ENCODE measurements around the gene SYT1. TPM values are rescaled to one million over a fixed set of nuclear protein-coding genes. Genes with fewer than 3 reads are reported as not detected.

SYT1 gene
- total and polyA plus RNA-seq, 2 experiments from 2014 or later = 48.7 to 51.7 TPM

DNA sequence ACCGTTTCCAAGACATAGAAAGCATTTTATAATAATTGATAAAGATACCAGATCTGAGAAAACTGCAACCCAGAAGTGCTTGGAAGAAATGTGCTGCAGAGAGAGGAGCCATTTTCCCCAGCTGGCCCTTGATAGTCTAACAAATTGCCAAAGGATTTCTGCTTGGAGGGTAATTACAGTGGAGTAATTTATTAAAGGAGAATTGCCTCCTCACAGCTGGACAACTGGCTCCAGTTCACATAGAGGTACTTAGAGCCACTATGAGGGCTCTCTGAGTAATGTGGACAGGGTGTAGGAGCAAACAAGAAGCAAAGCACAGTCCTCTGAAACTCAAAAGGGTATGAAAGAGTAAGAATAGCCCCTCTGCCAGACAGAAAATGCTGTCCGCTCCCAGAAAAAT, 335.6 kb downstream of the SYT1 start:
- no peak for DNase-seq (ENCODE audit: low spot score)
- no peaks in the 10 kb centered on the region for H3K79me2 ChIP-seq (replicated peaks; ENCODE audit: insufficient read depth)
- peaks cover 11% of the 10 kb centered on the region; the same call in 1 of the 2 replicates for H3K4me1 ChIP-seq (ENCODE audit: insufficient read depth)
- H4K20me1 ChIP-seq (replicated peaks; ENCODE audit: insufficient read depth) = no peaks in the 10 kb centered on the region
- H3K9me2 ChIP-seq (ENCODE audit: insufficient read depth) = no peaks in the 10 kb centered on the region
- no peaks in the 10 kb centered on the region for H3K36me3 ChIP-seq (ENCODE audit: insufficient read depth)
- no peak for TF ChIP-seq JUNB (IDR thresholded peaks at IDR 0.05; ENCODE audit: unreplicated experiment)
- no peak for TF ChIP-seq CREB1 (CRISPR knock-in tag; IDR thresholded peaks at IDR 0.05; ENCODE audit: low read depth)
- no peak for TF ChIP-seq EZH2phosphoT487 (IDR thresholded peaks at IDR 0.05; ENCODE audit: unreplicated experiment)
- TF ChIP-seq, protein P1, sequence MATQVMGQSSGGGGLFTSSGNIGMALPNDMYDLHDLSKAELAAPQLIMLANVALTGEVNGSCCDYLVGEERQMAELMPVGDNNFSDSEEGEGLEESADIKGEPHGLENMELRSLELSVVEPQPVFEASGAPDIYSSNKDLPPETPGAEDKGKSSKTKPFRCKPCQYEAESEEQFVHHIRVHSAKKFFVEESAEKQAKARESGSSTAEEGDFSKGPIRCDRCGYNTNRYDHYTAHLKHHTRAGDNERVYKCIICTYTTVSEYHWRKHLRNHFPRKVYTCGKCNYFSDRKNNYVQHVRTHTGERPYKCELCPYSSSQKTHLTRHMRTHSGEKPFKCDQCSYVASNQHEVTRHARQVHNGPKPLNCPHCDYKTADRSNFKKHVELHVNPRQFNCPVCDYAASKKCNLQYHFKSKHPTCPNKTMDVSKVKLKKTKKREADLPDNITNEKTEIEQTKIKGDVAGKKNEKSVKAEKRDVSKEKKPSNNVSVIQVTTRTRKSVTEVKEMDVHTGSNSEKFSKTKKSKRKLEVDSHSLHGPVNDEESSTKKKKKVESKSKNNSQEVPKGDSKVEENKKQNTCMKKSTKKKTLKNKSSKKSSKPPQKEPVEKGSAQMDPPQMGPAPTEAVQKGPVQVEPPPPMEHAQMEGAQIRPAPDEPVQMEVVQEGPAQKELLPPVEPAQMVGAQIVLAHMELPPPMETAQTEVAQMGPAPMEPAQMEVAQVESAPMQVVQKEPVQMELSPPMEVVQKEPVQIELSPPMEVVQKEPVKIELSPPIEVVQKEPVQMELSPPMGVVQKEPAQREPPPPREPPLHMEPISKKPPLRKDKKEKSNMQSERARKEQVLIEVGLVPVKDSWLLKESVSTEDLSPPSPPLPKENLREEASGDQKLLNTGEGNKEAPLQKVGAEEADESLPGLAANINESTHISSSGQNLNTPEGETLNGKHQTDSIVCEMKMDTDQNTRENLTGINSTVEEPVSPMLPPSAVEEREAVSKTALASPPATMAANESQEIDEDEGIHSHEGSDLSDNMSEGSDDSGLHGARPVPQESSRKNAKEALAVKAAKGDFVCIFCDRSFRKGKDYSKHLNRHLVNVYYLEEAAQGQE (IDR thresholded peaks at IDR 0.05; ENCODE audit: unreplicated experiment) = no peak
- no peak for TF ChIP-seq ZNF114 (CRISPR knock-in tag; IDR thresholded peaks at IDR 0.05)
- TF ChIP-seq, protein P2, sequence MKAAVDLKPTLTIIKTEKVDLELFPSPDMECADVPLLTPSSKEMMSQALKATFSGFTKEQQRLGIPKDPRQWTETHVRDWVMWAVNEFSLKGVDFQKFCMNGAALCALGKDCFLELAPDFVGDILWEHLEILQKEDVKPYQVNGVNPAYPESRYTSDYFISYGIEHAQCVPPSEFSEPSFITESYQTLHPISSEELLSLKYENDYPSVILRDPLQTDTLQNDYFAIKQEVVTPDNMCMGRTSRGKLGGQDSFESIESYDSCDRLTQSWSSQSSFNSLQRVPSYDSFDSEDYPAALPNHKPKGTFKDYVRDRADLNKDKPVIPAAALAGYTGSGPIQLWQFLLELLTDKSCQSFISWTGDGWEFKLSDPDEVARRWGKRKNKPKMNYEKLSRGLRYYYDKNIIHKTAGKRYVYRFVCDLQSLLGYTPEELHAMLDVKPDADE (IDR thresholded peaks at IDR 0.05) = no peak
- TF ChIP-seq ZNF331 (CRISPR knock-in tag; IDR thresholded peaks at IDR 0.05; ENCODE audit: low read depth) = no peak
- no peak for TF ChIP-seq POLR2AphosphoS5 (IDR thresholded peaks at IDR 0.05; ENCODE audit: low read depth)
- TF ChIP-seq, protein P3, sequence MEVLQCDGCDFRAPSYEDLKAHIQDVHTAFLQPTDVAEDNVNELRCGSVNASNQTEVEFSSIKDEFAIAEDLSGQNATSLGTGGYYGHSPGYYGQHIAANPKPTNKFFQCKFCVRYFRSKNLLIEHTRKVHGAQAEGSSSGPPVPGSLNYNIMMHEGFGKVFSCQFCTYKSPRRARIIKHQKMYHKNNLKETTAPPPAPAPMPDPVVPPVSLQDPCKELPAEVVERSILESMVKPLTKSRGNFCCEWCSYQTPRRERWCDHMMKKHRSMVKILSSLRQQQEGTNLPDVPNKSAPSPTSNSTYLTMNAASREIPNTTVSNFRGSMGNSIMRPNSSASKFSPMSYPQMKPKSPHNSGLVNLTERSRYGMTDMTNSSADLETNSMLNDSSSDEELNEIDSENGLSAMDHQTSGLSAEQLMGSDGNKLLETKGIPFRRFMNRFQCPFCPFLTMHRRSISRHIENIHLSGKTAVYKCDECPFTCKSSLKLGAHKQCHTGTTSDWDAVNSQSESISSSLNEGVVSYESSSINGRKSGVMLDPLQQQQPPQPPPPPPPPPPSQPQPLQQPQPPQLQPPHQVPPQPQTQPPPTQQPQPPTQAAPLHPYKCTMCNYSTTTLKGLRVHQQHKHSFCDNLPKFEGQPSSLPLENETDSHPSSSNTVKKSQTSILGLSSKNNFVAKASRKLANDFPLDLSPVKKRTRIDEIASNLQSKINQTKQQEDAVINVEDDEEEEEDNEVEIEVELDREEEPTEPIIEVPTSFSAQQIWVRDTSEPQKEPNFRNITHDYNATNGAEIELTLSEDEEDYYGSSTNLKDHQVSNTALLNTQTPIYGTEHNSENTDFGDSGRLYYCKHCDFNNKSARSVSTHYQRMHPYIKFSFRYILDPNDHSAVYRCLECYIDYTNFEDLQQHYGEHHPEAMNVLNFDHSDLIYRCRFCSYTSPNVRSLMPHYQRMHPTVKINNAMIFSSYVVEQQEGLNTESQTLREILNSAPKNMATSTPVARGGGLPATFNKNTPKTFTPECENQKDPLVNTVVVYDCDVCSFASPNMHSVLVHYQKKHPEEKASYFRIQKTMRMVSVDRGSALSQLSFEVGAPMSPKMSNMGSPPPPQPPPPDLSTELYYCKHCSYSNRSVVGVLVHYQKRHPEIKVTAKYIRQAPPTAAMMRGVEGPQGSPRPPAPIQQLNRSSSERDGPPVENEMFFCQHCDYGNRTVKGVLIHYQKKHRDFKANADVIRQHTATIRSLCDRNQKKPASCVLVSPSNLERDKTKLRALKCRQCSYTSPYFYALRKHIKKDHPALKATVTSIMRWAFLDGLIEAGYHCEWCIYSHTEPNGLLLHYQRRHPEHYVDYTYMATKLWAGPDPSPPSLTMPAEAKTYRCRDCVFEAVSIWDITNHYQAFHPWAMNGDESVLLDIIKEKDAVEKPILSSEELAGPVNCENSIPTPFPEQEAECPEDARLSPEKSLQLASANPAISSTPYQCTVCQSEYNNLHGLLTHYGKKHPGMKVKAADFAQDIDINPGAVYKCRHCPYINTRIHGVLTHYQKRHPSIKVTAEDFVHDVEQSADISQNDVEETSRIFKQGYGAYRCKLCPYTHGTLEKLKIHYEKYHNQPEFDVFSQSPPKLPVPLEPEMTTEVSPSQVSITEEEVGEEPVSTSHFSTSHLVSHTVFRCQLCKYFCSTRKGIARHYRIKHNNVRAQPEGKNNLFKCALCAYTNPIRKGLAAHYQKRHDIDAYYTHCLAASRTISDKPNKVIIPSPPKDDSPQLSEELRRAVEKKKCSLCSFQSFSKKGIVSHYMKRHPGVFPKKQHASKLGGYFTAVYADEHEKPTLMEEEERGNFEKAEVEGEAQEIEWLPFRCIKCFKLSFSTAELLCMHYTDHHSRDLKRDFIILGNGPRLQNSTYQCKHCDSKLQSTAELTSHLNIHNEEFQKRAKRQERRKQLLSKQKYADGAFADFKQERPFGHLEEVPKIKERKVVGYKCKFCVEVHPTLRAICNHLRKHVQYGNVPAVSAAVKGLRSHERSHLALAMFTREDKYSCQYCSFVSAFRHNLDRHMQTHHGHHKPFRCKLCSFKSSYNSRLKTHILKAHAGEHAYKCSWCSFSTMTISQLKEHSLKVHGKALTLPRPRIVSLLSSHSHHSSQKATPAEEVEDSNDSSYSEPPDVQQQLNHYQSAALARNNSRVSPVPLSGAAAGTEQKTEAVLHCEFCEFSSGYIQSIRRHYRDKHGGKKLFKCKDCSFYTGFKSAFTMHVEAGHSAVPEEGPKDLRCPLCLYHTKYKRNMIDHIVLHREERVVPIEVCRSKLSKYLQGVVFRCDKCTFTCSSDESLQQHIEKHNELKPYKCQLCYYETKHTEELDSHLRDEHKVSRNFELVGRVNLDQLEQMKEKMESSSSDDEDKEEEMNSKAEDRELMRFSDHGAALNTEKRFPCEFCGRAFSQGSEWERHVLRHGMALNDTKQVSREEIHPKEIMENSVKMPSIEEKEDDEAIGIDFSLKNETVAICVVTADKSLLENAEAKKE (CRISPR knock-in tag; IDR thresholded peaks at IDR 0.05) = no peak
- TF ChIP-seq STAT1 (IDR thresholded peaks at IDR 0.05; ENCODE audit: unreplicated experiment) = no peak
- TF ChIP-seq EZH2 (IDR thresholded peaks at IDR 0.05; ENCODE audit: low read depth, unreplicated experiment) = no peak
- no peak for TF ChIP-seq NANOG (IDR thresholded peaks at IDR 0.05; ENCODE audit: borderline replicate concordance)
- TF ChIP-seq, protein P4, sequence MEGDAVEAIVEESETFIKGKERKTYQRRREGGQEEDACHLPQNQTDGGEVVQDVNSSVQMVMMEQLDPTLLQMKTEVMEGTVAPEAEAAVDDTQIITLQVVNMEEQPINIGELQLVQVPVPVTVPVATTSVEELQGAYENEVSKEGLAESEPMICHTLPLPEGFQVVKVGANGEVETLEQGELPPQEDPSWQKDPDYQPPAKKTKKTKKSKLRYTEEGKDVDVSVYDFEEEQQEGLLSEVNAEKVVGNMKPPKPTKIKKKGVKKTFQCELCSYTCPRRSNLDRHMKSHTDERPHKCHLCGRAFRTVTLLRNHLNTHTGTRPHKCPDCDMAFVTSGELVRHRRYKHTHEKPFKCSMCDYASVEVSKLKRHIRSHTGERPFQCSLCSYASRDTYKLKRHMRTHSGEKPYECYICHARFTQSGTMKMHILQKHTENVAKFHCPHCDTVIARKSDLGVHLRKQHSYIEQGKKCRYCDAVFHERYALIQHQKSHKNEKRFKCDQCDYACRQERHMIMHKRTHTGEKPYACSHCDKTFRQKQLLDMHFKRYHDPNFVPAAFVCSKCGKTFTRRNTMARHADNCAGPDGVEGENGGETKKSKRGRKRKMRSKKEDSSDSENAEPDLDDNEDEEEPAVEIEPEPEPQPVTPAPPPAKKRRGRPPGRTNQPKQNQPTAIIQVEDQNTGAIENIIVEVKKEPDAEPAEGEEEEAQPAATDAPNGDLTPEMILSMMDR (conservative IDR thresholded peaks at IDR 0.05; ENCODE audit: low read depth in 2 of 2) = no peak
- no peak overlapping the region for H3K27ac ChIP-seq (ENCODE audit: low read depth)
- H3K4me1 Mint-ChIP-seq = peaks cover 20% of the 10 kb centered on the region
- H3K27me3 Mint-ChIP-seq (ENCODE audit: insufficient read depth, low read depth, poor library complexity) = no peaks in the 10 kb centered on the region
- H3K4me3 ChIP-seq = no peak overlapping the region
- H3K9me3 Mint-ChIP-seq = no peaks in the 10 kb centered on the region
- no peak for ATAC-seq
- no peaks in the 10 kb centered on the region for H3K36me3 Mint-ChIP-seq (ENCODE audit: low read depth)
- H3K27ac Mint-ChIP-seq = no peak overlapping the region
- no peaks in the 10 kb centered on the region for H3F3A ChIP-seq (replicated peaks; ENCODE audit: low read depth)
- no peak overlapping the region for H3K4me3 Mint-ChIP-seq
- H2AFZ ChIP-seq = no peak overlapping the region
- H3K27me3 ChIP-seq (ENCODE audit: insufficient read depth) = no peaks in the 10 kb centered on the region
- H3K4me2 ChIP-seq = no peak overlapping the region
